Pancreas (tissue), 8 donors: ENCODE results near the gene SMU1. TPM values are rescaled to one million over a fixed set of nuclear protein-coding genes. Genes with fewer than 3 reads are reported as not detected.

ENCODE experiments used
- polyA plus RNA-seq, 2 donors: library from polyadenylated mRNA; stranded (reverse); fragments of 200-250 nt; gene quantifications; one replicate each; pipeline ENCODE4 v1.2.3, GENCODE V29; 2013
- total RNA-seq, 6 donors: library from RNA; stranded (reverse); fragmentation: NEBNext Ultra II Directional in 4 of 6; extraction: Animal tissue kit (Norgen Biotek cat#: 25700) in 4 of 6; gene quantifications; one replicate each; pipeline versions ENCODE4 v1.2.1 to v1.2.4, GENCODE V29; 2021 to 2023
- donor health status: healthy with polysubstance abuse.
- donor health status: DM: no; HTN: no; CAD: no; lungs with moderate emphysema.
- donor health status: DM: no; HTN: no; CAD: no.
- donor health status: Bipolar disorder and iron deficiency.
- donor health status: DM: yes; HTN: yes; CAD: no.
- donor health status: DM: no; HTN: no; CAD: no.
- donor health status: DM: no; HTN: no; CAD: no.
- donor health status: DM: yes; HTN: yes; CAD: no.

Gene SMU1
- total and polyA plus RNA-seq, 8 donors = 3.5 to 10.3 (median 6.6) TPM

Other genes with a start within 250 kb of the SMU1 start
- 10 to 100 TPM in 5 of 6 donors, 1 to 10 TPM in 1; 8.2 to 13.1 (median 11.8) TPM for gene APTX, start 75.0 kb downstream of the SMU1 start, total RNA-seq
- gene APTX, start 75.0 kb downstream of the SMU1 start, polyA plus RNA-seq = 10 to 100 TPM; 20.9 to 23.9 TPM
- 10 to 100 TPM; 25.1 to 65.5 (median 34.4) TPM for gene DNAJA1, start 51.4 kb downstream of the SMU1 start, total RNA-seq
- gene DNAJA1, start 51.4 kb downstream of the SMU1 start, polyA plus RNA-seq = 10 to 100 TPM; 21.2 to 48.2 TPM
- 10 to 100 TPM; 16.1 to 54.2 (median 33.7) TPM for gene B4GALT1, start 90.7 kb upstream of the SMU1 start, total RNA-seq
- 10 to 100 TPM in 1 of 2 donors, 1 to 10 TPM in 1; 9.7 to 15.5 TPM for gene B4GALT1, start 90.7 kb upstream of the SMU1 start, polyA plus RNA-seq
- 1 to 10 TPM in 1 of 6 donors, not detected in 5; 1.4 TPM for gene SPINK4, start 163.5 kb upstream of the SMU1 start, total RNA-seq
- 1 to 10 TPM; 1.5 to 9.2 TPM for gene SPINK4, start 163.5 kb upstream of the SMU1 start, polyA plus RNA-seq
- 10 to 100 TPM; 48.5 to 99.6 (median 53.3) TPM for gene BAG1, start 188.0 kb upstream of the SMU1 start, total RNA-seq
- 10 to 100 TPM; 38.2 to 67.7 TPM for gene BAG1, start 188.0 kb upstream of the SMU1 start, polyA plus RNA-seq
- 10 to 100 TPM; 14.1 to 29.3 (median 16.8) TPM for gene CHMP5, start 188.4 kb upstream of the SMU1 start, total RNA-seq
- 10 to 100 TPM; 19.0 to 39.2 TPM for gene CHMP5, start 188.4 kb upstream of the SMU1 start, polyA plus RNA-seq
- gene NFX1, start 213.8 kb upstream of the SMU1 start, total RNA-seq = 10 to 100 TPM; 15.8 to 19.2 (median 17.3) TPM
- gene NFX1, start 213.8 kb upstream of the SMU1 start, polyA plus RNA-seq = 10 to 100 TPM in 1 of 2 donors, 1 to 10 TPM in 1; 8.2 to 14.5 TPM